DOHH2 (cell line): ENCODE data around the gene MAP3K5.
"Not testable (repeated sequence)": the region's sequence is repeated elsewhere in the genome, so short reads cannot be mapped to it uniquely, and the experiment has no call there.

Experiments
- CTCF ChIP-seq: fragments of 200-600 bp; sonication (generic); IDR thresholded peaks from one replicate; pipeline ENCODE4 v1.5.1; 2014; ENCODE audit warnings: antibody characterized with exemption, mild to moderate bottlenecking, low read depth, low read length; ENCODE audit not compliant: poor library complexity, severe bottlenecking
- EZH2phosphoT487 ChIP-seq: fragments of 200-600 bp; sonication (generic); IDR thresholded peaks from 2 replicates; pipeline ENCODE4 v1.6.1; 2017; ENCODE audit warnings: borderline replicate concordance, mild to moderate bottlenecking, antibody characterized with exemption, low read length, moderate library complexity, mixed read lengths

GRCh38 chr6:136815608-136816007, 23.3 kb upstream of the MAP3K5 start:
- TF ChIP-seq CTCF, EZH2phosphoT487: not testable (repeated sequence)
